ENCODE results near the gene GDI2.
"Not testable (repeated sequence)": the region's sequence is repeated elsewhere in the genome, so short reads cannot be mapped to it uniquely, and the experiment has no call there.

GDI2 gene

GRCh38 chr10:5779730-5780129, 33.5 kb downstream of the GDI2 start:
- no peak for DNase-seq

- not testable (repeated sequence) for DNase-seq
These were observed 35.5 kb downstream of the GDI2 start for GRCh38 chr10:5777758-5778157.

- DNase-seq, result no peak
These were observed 36.4 kb downstream of the GDI2 start for GRCh38 chr10:5776881-5777197.

DNA sequence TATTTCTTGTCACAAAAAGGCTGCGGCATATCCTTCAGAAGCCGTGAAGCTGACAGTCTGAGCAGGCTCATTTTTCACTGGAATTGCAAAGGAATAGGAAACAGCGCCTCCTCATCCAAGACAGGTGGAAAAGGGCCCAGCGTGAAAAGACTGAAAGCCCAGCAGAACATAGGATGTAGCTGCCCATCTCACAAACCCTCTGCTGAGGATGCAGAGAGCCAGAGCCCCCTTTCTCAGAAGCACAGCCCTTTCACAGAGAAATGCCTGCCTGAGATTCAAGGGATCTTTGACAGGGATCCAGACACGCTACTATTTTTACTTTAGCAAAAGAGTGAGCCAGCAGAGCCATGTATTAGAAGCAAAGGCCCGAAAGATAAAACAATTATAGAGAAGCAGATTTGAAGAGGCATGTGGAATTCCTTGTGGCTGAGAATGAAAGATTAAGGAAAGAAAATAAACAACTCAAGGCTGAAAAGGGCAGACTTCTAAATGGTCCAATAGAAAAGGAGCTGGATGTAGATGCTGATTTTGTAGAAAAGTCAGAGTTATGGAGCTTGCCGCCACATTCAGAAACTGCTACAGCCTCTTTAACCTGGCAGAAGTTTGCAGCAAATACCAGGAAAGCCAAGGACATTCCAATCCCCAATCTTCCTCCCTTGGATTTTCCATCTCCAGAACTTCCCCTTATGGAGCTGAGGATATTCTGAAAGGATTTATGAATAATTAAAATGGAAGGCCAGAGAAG, 36.9 kb downstream of the GDI2 start:
- DNase-seq, result no peak

- DNase-seq, result no peak
These were observed 37.5 kb downstream of the GDI2 start for GRCh38 chr10:5775685-5776084.

GRCh38 chr10:5774987-5775620, 38.1 kb downstream of the GDI2 start:
- DNase-seq, result no peak

DNA sequence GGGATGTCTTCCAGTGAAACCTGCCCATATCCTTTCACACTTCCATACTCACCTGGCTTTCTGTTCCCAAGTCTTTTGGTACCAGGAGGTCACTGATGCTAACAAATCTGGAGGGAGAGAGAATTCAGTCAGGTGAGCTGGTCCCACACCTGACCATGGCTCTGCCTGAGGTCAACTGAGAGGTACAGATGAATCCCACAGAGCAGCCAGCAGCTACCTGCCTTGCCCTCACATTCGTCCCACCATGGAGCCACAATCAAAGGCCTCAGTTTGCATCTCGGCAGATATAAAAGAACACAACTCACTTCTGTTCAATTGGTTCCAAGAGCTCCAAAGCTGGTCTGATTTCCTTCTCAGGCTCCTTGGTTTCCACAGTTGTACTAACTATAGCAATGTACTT, 47.0 kb downstream of the GDI2 start:
- DNase-seq, result no peak

DNA sequence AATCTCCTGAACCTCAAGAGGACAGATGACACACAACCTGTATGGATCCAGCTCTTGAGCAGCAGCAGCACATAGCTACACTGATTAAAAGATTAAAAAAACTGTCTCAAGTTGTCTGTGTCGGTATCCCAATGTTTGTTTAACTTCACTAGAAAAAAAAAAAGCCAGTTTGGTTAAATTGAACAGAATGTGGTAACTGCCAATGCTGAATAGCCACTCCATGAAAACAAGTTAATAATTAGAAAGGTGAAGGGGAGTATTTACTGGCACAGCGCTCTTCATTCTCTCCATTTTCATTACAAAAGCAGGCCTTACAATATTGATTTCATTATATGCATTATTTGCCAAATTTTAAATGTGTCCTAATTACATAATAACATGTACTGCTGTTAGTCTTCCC, 47.6 kb downstream of the GDI2 start:
- no peak for DNase-seq

DNA sequence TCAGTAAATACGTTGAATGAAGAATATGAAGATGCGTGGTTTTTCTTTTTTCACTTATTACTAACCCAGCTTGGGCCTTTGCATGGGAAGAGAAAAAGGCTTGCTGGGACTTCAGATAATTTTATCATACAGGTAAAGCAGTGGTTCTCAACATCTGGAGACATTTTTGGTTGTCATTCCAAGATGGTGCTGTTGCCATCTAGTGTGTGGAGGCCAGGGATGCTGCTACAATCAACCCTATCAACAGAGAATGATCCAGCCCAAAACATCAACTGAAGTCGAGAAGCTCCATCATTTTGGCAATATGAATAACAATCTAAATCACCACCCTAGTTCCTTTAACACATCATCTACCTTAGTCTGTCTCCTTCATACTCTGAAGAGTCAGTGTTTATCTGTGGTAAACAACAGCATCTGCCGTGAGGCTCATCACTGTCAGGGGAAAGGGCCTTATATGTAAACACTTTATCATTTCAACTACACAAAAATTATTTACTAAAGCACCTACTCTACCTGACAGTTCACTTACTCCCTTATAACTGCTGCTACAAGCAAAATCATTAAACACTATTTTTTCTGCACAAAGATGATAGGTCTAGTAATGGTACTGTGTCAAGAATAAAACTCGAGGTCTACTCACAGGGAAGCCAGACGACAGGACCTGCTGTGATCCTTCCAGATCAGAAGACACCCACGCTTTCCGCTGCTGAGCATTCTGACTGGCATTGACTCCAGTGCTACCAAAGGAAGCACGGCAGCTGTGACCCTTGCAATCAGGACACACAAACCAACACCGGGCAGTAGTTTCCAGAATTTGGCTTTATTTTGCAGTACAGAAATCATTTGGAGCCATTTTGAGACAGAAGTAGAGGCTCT, 48.6 kb downstream of the GDI2 start:
- DNase-seq, result no peak

- DNase-seq, result no peak
These were observed 50.7 kb downstream of the GDI2 start for GRCh38 chr10:5762531-5762930.

- DNase-seq, result no peak
These were observed 52.0 kb downstream of the GDI2 start for GRCh38 chr10:5761220-5761619.

DNA sequence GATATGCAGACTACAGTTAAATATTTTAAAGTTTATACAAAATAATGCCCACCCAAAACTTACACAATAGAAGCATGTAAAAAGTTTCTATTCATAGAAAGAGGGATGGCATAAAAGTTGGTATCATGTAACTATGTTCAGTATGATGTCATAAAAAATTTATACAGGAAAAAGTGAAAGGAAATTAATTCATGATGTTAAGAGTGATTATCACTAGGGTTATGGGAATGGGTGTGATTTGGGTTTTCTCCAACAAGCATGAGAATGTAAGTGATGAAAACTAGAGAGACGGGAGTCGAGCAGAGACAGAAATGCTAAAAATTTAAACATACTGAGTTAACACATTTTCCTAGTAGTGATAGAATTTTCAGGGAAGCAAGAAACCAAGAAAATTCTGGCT, 52.7 kb downstream of the GDI2 start:
- no peak for DNase-seq

DNA sequence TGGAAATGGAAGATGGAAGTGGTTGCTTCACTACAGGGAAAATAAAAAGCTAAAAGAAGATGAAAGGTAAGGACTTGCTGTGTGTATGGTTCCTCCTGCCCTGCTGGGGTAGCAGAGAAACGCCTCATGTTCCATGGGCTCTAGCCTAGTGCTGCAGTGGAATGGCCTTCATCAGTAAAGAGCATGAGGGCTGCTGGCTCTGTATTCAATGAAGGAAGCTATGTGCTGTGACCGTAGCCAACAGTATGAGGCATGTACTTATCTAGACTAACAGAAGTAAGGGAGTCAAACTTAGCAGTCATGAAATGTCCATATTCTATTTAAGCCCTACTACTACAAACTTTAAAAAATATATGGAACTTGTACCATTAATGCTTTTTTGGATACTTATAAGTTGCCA, 54.3 kb downstream of the GDI2 start:
- no peak for DNase-seq

DNA sequence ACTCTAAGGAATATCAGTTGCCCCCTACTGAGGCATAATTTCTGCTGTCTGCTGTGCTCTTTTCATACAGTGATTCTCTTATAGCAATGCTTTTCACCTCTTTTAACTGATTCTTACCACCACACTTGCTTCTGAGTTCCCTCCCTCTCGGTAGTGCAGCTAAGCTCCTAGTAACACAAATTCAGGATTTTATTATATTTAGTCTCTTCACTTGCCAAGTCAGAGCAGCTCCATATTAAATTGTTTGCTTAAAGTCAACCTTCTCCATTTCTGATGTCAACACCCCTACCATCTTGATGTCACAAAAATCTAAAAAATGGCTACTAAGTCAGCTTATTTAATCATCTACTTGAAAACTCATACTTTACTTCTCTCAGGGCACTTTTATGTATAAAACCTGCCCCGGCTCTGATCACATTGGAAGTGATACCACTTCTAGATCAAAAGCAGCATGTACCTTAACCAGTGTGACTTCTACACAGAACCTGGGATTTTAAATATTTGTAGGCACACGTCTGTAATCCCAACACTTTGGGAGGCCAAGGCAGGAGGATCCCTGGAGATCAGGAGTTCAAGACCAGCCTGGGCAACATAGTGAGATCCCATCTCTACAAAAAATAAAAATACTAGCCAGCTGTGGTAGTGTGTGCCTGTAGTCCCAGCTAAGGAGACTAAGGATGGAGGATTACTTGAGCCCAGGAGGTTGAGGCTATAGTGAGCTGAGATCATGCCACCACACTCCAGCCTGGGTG, 55.3 kb downstream of the GDI2 start:
- no peak for DNase-seq

GRCh38 chr10:5752301-5752871, 60.8 kb downstream of the GDI2 start:
- DNase-seq, result no peak

GRCh38 chr10:5751601-5752253, 61.5 kb downstream of the GDI2 start:
- no peak for DNase-seq

- no peak for DNase-seq
These were observed 64.8 kb downstream of the GDI2 start for GRCh38 chr10:5748394-5748803.

- DNase-seq, result no peak
These were observed 67.0 kb downstream of the GDI2 start for GRCh38 chr10:5746197-5746596.

DNA sequence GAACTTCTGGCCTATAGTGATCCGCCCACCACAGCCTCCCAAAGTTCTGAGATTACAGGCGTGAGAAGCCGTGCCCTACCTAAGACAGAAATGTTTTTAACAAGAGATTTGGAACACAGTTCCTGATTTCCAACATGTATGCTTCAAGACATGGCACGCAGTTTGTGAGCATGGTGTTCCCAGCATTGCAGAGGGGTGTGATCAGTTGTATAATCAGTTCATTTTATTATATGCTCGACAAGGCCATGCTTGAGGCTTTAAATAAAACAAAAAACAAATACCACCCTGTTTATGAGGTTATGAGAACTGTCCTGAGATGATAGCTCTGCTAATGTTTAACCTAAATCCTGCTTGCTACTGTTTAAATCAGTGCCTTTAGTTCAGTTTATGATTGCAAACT, 68.4 kb downstream of the GDI2 start:
- DNase-seq, result no peak

GRCh38 chr10:5743736-5744135, 69.5 kb downstream of the GDI2 start:
- DNase-seq, result no peak

- no peak for DNase-seq
These were observed 71.1 kb downstream of the GDI2 start for GRCh38 chr10:5742116-5742515.

- no peak for DNase-seq
These were observed 72.0 kb downstream of the GDI2 start for GRCh38 chr10:5741276-5741675.

All from NCI-H2171 (cell line).